MG63 (cell line): Measurements from ENCODE around the gene CST9. TPM values are rescaled to one million over a fixed set of nuclear protein-coding genes. Genes with fewer than 3 reads are reported as not detected.
"Not testable (repeated sequence)": the region's sequence is repeated elsewhere in the genome, so short reads cannot be mapped to it uniquely, and the experiment has no call there.

Experiments
- DNase-seq: peaks from one replicate; pipeline ENCODE4 v3.0.0-alpha.2; 2020
- H3K27me3 ChIP-seq: fragments of 250-450 bp; sonication (Bioruptor Pico); 2 replicates; pipeline ENCODE4 v1.5.1; 2020; ENCODE audit warnings: mild to moderate bottlenecking, moderate library complexity
- H3K36me3 ChIP-seq: fragments of 250-450 bp; sonication (Bioruptor Pico); 2 replicates; pipeline ENCODE4 v1.5.1; 2020; ENCODE audit warnings: mild to moderate bottlenecking, moderate library complexity
- H3K4me3 ChIP-seq: fragments of 250-450 bp; sonication (Bioruptor Pico); 2 replicates; pipeline ENCODE4 v1.5.1; 2020; ENCODE audit warnings: mild to moderate bottlenecking, moderate library complexity
- H3K9me3 ChIP-seq: fragments of 250-450 bp; sonication (Bioruptor Pico); 2 replicates; pipeline ENCODE4 v1.5.1; 2020; ENCODE audit warnings: mild to moderate bottlenecking, moderate library complexity
- total RNA-seq: library from RNA; depleted of rRNA; stranded (reverse); fragments of >200 nt; shearing (Covaris generic); gene quantifications from 2 replicates; pipeline ENCODE4 v1.2.3, GENCODE V29; 2014; ENCODE audit warnings: low replicate concordance

CST9 gene
- total RNA-seq, 1 experiment from 2014 or later = not detected

DNA sequence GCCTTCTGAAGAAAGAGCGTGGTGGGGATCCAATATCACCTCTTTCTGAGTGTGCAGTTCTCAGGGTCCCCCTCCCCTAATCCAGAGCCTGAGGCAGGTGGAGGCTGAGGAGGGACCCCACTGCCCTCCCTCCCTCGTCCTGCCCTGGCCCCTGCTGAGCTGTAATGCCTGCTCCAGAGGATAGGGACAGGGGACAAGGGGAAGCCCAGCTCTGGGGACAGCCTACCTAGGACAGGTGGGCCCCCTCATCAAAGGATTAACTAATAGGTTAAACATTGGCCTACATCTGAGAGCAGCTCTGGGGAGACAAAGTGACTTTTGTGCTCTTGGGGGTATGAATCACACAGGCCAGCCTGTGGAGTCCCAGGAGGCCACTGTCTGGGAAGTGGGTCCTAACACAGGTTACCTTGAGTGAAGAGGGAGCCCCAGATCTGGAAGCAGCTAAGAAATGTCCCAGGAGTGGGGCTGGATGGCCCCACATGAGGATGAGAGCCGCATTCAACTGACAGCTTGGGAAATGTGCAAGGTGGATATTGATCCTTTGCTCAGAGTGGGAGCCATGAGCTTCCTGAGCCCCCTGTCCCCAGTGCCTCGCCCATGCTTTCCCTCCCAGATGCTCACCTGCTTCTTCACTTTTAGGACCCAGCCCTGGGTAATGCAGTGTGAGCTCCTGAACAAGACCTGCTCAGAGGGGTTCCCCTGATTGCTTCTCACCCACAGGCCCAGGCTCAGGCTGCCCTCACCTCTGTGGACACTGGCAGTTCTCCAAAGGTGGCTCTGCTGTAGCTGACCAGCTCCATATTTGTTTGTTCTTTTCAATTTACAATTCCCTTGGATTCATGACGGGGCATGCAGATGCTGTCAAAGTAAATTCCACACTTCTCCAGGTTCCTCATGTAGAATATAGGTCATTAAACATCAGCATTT is 19.6 kb downstream of the CST9 start:
- no peak for DNase-seq
- H3K36me3 ChIP-seq = no peaks in the 10 kb centered on the region

DNA sequence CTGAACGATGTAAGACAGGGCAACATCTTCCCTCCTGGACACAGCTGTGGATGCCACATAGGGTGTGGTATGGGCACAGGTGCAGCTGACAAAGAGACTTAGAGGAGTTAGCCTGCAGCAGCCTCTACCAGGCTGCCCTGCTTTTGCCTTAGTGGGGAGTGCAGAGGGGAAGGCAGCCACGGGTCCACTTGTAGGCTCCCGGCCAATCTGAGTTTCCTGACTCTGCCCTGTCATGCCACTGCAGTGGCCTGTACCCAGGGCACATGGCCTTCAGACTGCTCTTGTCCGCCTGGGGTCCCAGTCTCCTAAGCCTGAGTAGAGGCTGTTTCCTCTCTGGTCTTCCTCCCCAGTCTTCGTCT is 20.3 kb downstream of the CST9 start:
- H3K4me3 ChIP-seq = no peak overlapping the region
- H3K9me3 ChIP-seq = no peaks in the 10 kb centered on the region
- no peaks in the 10 kb centered on the region for H3K27me3 ChIP-seq
- H3K36me3 ChIP-seq = no peaks in the 10 kb centered on the region
- no peak for DNase-seq

More for the DNA sequence above, 19.6 kb downstream of the CST9 start:
- Histone ChIP-seq H3K9me3 (no peaks in the 10 kb centered on the region), H3K27me3 (no peaks in the 10 kb centered on the region), H3K4me3 (no peak overlapping the region)

DNA sequence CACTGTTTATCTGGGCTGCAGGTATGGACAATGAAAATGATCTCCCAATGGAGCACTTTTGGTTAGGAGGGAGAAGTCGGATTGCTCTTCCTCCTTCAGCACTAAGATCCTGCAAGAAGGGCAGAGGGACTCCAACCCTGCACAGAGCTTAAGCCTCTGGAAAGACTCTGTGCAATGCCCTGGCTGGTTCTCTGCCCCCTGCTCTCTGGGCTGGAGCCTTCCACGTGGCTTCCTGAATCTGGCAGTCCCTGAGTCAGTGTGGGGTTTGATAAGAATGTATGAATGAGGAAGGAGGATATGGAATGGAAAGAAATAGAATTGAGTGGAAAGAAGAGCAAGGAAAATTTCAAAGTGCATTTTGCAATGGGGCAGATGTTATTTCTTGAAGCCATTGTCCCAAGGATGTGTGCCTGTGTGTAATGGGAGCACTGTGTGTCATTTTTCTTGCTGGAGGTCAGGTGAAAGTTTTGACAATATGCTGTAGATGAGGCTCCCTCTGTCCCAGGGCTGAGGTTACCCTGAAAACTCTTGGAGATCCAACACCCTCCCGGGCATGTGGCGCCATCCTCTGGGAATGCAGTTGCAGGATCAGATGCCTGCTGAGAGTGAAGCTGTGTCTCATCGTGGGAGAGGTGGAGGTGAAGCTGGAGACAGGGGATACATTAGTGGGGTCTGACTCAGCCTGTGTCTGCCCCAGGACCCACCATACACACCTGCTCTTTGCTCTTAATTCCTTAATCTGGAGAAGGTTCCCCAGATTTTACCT is 21.1 kb downstream of the CST9 start:
- no peak overlapping the region for H3K4me3 ChIP-seq
- no peaks in the 10 kb centered on the region for H3K36me3 ChIP-seq
- DNase-seq = no peak
- H3K9me3 ChIP-seq = no peaks in the 10 kb centered on the region
- no peaks in the 10 kb centered on the region for H3K27me3 ChIP-seq

DNA sequence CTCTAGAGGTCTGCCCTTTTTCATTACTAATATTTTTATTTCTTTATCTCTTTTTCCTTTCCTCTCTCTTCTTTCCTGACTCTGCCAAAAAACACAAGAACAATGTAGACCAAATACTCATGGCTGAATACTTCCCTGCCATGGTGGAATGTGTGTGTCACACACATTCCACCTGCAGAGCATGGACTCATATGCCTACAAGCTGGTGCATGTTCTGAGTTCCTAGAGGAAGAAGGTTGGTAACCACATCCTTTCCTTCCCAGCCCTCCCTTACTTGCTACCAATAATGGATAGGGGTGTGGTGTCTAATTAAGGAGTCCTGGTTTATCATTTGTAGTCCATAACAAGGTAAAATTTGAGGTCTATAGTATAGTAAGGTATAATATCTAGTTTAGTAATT is 22.2 kb downstream of the CST9 start:
- Histone ChIP-seq H3K27me3 (no peaks in the 10 kb centered on the region), H3K9me3 (no peaks in the 10 kb centered on the region), H3K4me3 (no peak overlapping the region), H3K36me3 (no peaks in the 10 kb centered on the region)
- DNase-seq = no peak

DNA sequence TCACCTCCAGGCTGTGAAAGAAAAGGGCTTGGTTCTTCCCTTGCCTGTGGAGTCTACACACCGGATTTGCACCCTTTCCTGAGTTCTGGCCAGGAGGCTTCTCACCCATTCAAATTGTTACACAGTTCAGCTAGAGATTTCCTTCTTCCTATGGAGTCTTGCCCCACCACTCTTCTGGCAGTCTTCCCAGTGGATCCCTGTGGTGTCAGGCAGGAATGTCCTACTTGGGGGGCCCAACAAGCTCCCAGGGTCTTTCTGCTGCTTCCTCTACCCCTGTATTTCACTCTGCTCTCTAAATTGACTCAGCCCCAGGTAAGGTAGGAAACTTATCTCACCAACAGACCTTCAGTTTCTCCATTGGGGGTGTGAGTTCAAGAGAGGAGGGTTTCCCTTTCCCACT is 23.4 kb downstream of the CST9 start:
- H3K36me3 ChIP-seq = no peaks in the 10 kb centered on the region
- H3K4me3 ChIP-seq = no peak overlapping the region
- no peaks in the 10 kb centered on the region for H3K9me3 ChIP-seq
- H3K27me3 ChIP-seq = no peaks in the 10 kb centered on the region
- DNase-seq = no peak

DNA sequence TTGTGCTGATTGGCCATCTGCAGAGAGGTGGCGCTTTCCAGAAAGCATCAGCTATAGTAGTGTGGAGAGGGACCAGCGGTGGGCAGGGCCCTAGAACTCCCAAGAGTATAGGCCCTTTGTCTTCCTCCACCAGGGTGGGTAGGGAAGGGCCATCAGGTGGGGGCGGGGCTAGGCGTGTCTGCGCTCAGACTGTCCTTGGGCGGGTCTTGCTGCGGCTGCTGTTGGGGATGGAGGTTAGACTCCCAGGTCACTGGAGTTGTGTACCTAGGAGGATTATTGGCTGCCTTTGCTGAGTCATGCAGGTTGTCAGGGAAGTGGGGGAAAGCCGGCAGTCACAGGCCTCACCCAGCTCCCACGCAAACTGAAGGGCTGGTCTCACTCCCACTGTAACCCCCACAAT is 23.9 kb downstream of the CST9 start:
- not testable (repeated sequence) for H3K36me3 ChIP-seq, H3K4me3 ChIP-seq, DNase-seq, H3K27me3 ChIP-seq, H3K9me3 ChIP-seq

DNA sequence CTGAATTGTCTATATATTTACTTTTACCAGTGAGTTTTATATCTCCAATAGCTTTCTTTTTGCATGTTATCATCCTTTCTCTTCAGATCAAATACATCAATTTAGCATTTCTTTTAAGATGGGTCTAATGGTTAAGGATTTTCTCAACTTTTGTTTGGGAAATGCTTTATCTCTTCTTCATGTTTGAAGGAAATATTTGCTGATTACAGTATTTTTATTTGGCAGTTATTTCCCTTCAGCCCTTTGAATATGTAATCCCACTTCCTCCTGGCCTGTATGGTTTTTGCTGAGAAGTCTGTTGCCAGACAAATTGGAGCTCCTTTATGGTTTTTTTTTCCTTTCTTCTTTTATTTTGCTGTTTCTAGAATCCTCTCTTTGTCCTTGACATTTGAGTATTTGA is 30.7 kb downstream of the CST9 start:
- Histone ChIP-seq H3K36me3 (no peaks in the 10 kb centered on the region), H3K4me3 (no peak overlapping the region), H3K9me3 (no peaks in the 10 kb centered on the region), H3K27me3 (no peaks in the 10 kb centered on the region)
- no peak for DNase-seq

DNA sequence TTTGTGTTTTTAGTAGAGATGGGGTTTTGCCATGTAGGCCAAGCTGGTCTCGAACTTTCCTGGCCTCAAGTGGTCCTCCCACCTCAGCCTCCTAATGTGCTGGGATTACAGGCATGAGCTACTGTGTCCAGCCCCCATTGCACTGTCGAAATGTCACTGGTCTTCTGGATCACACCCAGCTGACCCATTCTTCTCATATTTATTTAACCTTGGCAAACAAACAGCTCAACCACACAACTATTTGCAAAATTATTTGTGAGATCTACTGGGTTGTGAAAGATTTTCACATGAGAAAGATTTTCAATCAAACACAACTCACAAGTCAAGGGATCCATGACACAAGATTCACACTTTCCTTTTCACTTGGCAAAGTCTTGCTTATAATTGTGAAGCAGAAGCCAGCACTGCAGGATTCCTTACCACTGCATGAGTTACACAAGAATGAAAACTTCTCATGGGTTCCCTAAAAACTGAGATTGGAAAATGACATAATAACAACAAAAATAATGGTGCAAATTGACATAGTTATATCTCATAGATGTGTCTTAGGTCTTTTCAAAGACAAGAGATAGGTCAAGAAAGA is 35.4 kb downstream of the CST9 start:
- Histone ChIP-seq H3K4me3 (no peak overlapping the region), H3K27me3 (no peaks in the 10 kb centered on the region), H3K36me3 (no peaks in the 10 kb centered on the region), H3K9me3 (no peaks in the 10 kb centered on the region)
- DNase-seq = no peak

DNA sequence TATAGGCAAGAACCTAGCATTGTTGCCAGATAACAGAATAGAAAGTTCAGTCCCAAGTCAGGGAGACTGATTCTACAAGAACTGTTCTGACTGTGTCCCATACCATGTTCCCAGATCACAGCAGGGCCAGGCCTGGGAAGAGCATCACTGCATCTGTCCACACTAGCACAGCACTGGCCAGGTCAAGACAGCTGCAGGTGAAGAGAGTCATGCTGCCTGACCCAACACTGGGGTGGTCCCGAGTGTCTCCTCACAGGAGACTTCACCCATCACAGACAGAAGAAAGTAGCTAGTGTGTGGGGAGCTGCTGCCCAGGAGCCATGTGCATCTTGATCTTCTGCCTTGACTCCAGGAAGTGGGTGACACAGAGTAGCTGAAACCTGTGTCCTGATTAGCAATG is 36.1 kb downstream of the CST9 start:
- Histone ChIP-seq H3K27me3 (no peaks in the 10 kb centered on the region), H3K36me3 (no peaks in the 10 kb centered on the region), H3K4me3 (no peak overlapping the region), H3K9me3 (no peaks in the 10 kb centered on the region)
- DNase-seq = no peak

DNA sequence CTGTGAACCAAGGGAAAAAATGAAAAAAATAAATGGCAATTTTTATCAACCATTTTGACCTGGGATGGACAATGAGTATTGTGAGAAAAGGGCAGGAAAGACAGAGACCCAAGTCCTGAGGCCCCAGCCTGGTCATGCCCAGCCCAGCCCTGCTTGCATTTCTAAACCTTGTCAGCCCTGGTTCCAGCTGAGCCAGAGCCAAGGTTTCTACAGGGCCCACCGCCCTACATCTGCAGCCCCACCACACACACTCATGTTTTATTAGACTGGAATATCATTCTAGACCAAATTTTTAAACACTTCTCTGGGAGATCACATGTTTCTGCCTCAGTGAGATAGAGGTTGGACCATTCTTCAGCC is 36.8 kb downstream of the CST9 start:
- no peaks in the 10 kb centered on the region for H3K27me3 ChIP-seq
- no peak for DNase-seq
- no peaks in the 10 kb centered on the region for H3K9me3 ChIP-seq
- no peaks in the 10 kb centered on the region for H3K36me3 ChIP-seq
- no peak overlapping the region for H3K4me3 ChIP-seq

DNA sequence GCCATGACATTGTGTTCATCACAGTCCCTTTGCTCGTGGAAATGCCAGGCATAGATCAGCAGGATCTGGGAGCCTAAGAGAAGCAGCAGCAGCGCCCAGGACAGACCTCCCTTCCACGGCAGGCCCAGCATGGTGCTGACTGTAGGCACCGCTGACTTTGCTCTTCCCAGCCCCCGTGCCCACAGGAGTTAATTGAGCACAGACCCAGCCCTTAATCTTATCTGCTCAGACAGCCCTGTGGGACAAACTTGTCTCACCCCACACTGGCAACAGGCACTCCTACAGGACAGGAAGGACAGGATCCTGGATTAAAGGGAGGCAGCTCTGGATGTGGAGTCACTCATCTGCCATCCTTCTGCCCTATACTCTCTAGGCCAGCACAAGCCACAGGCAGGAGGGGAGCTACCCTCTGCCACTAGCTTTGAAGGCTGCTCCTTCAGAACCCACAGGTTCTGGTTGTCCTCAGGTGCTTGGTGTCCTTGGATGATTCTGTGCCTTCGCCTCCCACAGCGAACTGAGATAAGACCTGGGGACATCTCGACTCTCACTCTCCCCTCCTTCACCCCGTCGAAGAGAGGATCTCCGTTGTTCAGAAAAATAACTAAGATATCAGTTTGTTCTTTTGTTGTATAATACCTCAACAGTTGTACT is 37.3 kb downstream of the CST9 start, which contains the start of gene CST9L:
Gene CST9L (minus strand): TSS at position 165 of the 651 bp plus-strand sequence. CDS start 34 bp downstream, at position 131.
- Histone ChIP-seq H3K27me3 (no peaks in the 10 kb centered on the region), H3K4me3 (no peak within 1 kb of the TSS), H3K36me3 (no peaks in the 10 kb centered on the region), H3K9me3 (no peaks in the 10 kb centered on the region)
- DNase-seq = no peak

DNA sequence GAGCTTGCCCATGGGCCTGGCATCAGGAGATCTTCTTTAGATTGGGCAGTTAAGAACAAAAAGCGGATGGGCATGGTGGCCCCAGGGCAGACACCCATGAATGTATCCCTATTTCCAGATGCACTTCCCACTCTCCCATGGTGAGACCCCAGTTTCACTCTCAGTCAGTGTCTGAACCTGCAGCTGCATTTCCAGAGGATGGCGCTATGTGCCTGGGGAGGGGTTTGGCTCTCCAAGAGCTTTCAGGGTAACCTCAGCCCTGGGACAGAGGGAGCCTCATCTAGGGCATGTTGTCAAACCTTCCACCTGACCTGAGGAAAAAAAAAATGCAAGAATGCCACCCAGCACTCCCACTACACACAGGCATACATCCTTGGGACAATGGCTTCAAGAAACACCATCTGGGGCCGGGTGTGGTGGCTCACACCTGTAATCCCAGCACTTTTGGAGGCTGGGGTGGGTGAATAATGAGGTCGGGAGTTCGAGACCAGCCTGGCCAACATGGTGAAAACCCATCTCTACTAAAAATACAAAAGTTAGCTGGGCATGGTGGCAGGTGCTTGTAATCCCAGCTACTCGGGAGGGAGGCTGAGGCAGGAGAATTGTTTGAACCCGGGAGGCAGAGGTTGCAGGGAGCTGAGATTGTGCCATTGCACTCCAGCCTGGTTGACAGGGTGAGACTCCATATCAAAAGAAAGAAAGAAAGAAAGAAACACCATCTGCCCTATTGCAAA is 39.4 kb downstream of the CST9 start:
- Histone ChIP-seq H3K36me3 (no peaks in the 10 kb centered on the region), H3K27me3 (no peaks in the 10 kb centered on the region), H3K9me3 (no peaks in the 10 kb centered on the region), H3K4me3 (no peak overlapping the region)
- no peak for DNase-seq

DNA sequence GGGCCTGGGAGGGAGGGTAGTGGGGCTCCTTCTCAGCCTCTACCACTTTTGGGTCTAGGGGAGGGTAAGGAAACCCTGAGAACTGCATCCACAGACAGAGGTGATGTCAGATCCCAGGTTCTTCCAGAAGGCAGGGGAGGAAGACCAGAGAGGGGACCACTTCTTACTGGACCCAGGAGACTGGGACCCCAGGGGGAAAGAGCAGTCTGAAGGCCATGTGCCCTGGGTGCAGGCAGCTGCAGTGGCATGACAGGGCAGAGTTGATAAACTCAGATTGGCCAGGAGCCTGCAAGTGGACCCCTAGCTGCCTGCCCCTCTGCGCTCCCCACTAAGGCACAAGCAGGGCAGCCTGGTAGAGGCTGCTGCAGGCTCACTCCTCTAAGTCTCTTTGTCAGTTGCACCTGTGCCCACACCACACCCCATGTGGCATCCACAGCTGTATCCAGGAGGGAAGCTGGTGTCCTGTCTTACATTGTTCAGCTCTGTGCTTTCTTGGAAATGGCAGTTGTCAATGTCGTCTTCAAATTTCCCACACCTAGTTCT is 40.1 kb downstream of the CST9 start:
- no peak overlapping the region for H3K4me3 ChIP-seq
- no peak for DNase-seq
- H3K9me3 ChIP-seq = no peaks in the 10 kb centered on the region
- H3K36me3 ChIP-seq = no peaks in the 10 kb centered on the region
- H3K27me3 ChIP-seq = no peaks in the 10 kb centered on the region

DNA sequence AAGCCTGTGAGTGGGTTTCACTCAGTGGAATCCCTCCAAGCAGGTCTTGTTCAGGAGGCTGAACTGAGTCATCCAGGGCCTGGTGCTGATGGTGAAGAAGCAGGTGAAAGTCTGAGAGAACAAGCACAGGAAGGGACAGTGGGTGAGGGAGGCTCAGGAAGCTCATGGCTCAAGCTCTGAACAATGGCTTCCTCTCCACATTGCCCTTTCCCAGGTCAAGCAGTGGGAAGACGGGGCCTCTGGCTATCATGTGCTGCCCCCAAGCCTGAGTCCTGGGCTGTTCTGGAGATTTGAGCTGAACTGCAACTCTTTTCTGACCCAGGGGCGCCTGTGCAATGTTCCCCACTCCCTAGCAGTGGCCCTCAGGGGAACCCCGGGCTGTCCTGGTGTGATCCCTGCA is 40.8 kb downstream of the CST9 start:
- no peaks in the 10 kb centered on the region for H3K36me3 ChIP-seq
- DNase-seq = no peak
- no peaks in the 10 kb centered on the region for H3K9me3 ChIP-seq
- no peak overlapping the region for H3K4me3 ChIP-seq
- no peaks in the 10 kb centered on the region for H3K27me3 ChIP-seq

DNA sequence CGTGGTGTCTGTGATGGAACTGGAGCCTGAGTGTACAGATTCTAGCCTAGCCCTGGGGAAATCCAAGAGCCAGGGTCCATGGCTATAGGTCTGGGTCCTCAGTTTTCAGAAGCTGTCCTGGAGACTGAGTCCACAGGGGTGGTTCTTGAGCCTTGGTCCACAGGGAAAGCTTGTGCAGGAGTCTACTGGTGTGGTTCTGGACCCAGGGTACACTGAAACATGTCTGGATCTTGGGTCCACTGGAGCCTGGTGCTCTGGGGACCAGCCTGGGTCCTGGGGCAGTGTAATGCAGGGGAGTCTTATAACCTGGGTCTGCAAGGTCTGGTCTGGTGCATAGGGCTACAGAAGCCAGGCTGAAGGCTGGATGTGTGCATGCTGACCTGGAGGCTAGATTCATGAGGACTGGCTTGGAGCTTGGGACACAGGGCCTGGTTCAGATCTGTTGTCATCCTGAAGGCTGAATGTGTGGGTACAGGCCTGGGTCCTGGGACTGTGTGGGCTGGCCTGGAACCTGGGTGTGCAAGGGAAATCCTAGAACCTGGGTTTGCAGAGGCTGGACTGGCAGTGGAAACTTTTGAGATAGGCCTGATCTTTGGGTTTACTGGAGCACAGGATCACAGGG is 42.9 kb downstream of the CST9 start:
- Histone ChIP-seq H3K9me3 (no peaks in the 10 kb centered on the region), H3K36me3 (no peaks in the 10 kb centered on the region), H3K4me3 (no peak overlapping the region), H3K27me3 (no peaks in the 10 kb centered on the region)
- DNase-seq = no peak

DNA sequence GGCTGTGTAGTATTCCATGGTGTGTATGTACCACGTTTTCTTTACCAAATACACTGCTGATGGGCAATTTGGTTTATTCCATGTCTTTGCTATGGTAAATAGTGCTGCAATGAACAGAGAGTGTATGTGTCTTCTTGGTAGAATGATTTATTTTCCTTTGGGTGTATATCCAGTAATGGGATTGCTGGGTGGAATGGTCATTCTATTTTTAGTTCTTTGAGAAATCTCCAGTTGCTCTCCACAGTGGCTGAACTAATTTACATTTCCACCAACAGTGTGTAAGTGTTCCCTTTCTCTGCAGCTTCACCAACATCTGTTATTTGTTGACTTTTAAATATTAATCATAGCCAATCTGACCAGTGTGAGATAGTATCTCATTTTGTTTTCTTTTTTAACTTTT is 51.3 kb downstream of the CST9 start:
- H3K4me3 ChIP-seq = no peak overlapping the region
- no peaks in the 10 kb centered on the region for H3K27me3 ChIP-seq
- DNase-seq = no peak
- H3K9me3 ChIP-seq = no peaks in the 10 kb centered on the region
- H3K36me3 ChIP-seq = no peaks in the 10 kb centered on the region
